Measurements from ENCODE around the gene PDZD8. TPM values are rescaled to one million over a fixed set of nuclear protein-coding genes. Genes with fewer than 3 reads are reported as not detected.
A peak's percentile ranks its signal among the peaks of the same experiment; 100 is the strongest.

Gene PDZD8
- total RNA-seq, 1 donor from 2014 or later, result 31.3 TPM

- DNase-seq (ENCODE audit: low read depth), result no peak
- no peak overlapping the region for H3K27ac Mint-ChIP-seq (ENCODE audit: unreplicated experiment)
- no peak overlapping the region for H3K4me2 ChIP-seq (ENCODE audit: low read length)
- peaks cover 50% of the 10 kb centered on the region for H4K20me1 ChIP-seq (ENCODE audit: insufficient read depth, low read length)
- H3K4me1 ChIP-seq (ENCODE audit: insufficient read depth, low read length), result peaks cover 4% of the 10 kb centered on the region
- H3K9ac ChIP-seq (ENCODE audit: low read length), result no peak overlapping the region
- no peaks in the 10 kb centered on the region for H3K9me3 Mint-ChIP-seq (ENCODE audit: unreplicated experiment)
- H3K27me3 Mint-ChIP-seq (ENCODE audit: low read depth, unreplicated experiment), result no peaks in the 10 kb centered on the region
- H3K4me3 Mint-ChIP-seq (ENCODE audit: unreplicated experiment), result no peak overlapping the region
- FAIRE-seq, result no peak
- H3K36me3 ChIP-seq (ENCODE audit: insufficient read depth, low read length), result no peaks in the 10 kb centered on the region
- no peaks in the 10 kb centered on the region for H3K9me3 ChIP-seq (ENCODE audit: insufficient read depth, low read depth, low read length)
- no peaks in the 10 kb centered on the region for H3K36me3 Mint-ChIP-seq (ENCODE audit: low read depth, unreplicated experiment)
- TF ChIP-seq EZH2 (IDR thresholded peaks at IDR 0.05; ENCODE audit: insufficient read depth, low read length) (no peak), CTCF (IDR thresholded peaks at IDR 0.05; ENCODE audit: insufficient read depth, low read depth, low read length) (peak; percentile 22)
- no peaks in the 10 kb centered on the region for H3K27me3 ChIP-seq (ENCODE audit: insufficient read depth, low read length)
- H3K79me2 ChIP-seq (ENCODE audit: insufficient read depth, low read length), result peaks cover 13% of the 10 kb centered on the region
- H3K4me3 ChIP-seq (ENCODE audit: insufficient read depth, low read depth, low read length), result no peak overlapping the region
- H2AFZ ChIP-seq (ENCODE audit: low read depth, low read length), result no peak overlapping the region
- H3K4me1 Mint-ChIP-seq (ENCODE audit: low read depth, unreplicated experiment), result peaks cover 7% of the 10 kb centered on the region
- no peak overlapping the region for H3K27ac ChIP-seq (ENCODE audit: low read depth, low read length)
Observed at GRCh38 chr10:117318909-117319308, 56.3 kb downstream of the PDZD8 start.

GRCh38 chr10:117316701-117317100 lies 58.5 kb downstream of the PDZD8 start:
- Histone ChIP-seq H3K27ac (ENCODE audit: low read depth, low read length) (no peak overlapping the region), H2AFZ (ENCODE audit: low read depth, low read length) (no peak overlapping the region), H3K4me3 (ENCODE audit: insufficient read depth, low read depth, low read length) (no peak overlapping the region), H3K4me2 (ENCODE audit: low read length) (no peak overlapping the region), H3K27me3 (ENCODE audit: insufficient read depth, low read length) (no peaks in the 10 kb centered on the region), H3K4me1 (ENCODE audit: insufficient read depth, low read length) (no peaks in the 10 kb centered on the region), H4K20me1 (ENCODE audit: insufficient read depth, low read length) (peaks cover 36% of the 10 kb centered on the region), H3K9ac (ENCODE audit: low read length) (no peak overlapping the region), H3K9me3 (ENCODE audit: insufficient read depth, low read depth, low read length) (no peaks in the 10 kb centered on the region), H3K36me3 (ENCODE audit: insufficient read depth, low read length) (no peaks in the 10 kb centered on the region), H3K79me2 (ENCODE audit: insufficient read depth, low read length) (peaks cover 7% of the 10 kb centered on the region)
- Mint-ChIP-seq H3K36me3 (ENCODE audit: low read depth, unreplicated experiment) (peaks cover 3% of the 10 kb centered on the region), H3K27me3 (ENCODE audit: low read depth, unreplicated experiment) (no peaks in the 10 kb centered on the region), H3K4me3 (ENCODE audit: unreplicated experiment) (no peak overlapping the region), H3K4me1 (ENCODE audit: low read depth, unreplicated experiment) (no peaks in the 10 kb centered on the region), H3K9me3 (ENCODE audit: unreplicated experiment) (no peaks in the 10 kb centered on the region), H3K27ac (ENCODE audit: unreplicated experiment) (no peak overlapping the region)
- DNase-seq (ENCODE audit: low read depth), result no peak
- no peak for FAIRE-seq
- no peak for TF ChIP-seq EZH2 (IDR thresholded peaks at IDR 0.05; ENCODE audit: insufficient read depth, low read length)
- TF ChIP-seq CTCF (IDR thresholded peaks at IDR 0.05; ENCODE audit: insufficient read depth, low read depth, low read length), result no peak

- Histone ChIP-seq H3K79me2 (ENCODE audit: insufficient read depth, low read length) (peaks cover 3% of the 10 kb centered on the region), H3K27ac (ENCODE audit: low read depth, low read length) (no peak overlapping the region), H3K4me1 (ENCODE audit: insufficient read depth, low read length) (no peaks in the 10 kb centered on the region), H3K4me3 (ENCODE audit: insufficient read depth, low read depth, low read length) (no peak overlapping the region), H2AFZ (ENCODE audit: low read depth, low read length) (no peak overlapping the region), H3K9ac (ENCODE audit: low read length) (no peak overlapping the region), H3K36me3 (ENCODE audit: insufficient read depth, low read length) (no peaks in the 10 kb centered on the region), H3K27me3 (ENCODE audit: insufficient read depth, low read length) (no peaks in the 10 kb centered on the region), H3K9me3 (ENCODE audit: insufficient read depth, low read depth, low read length) (no peaks in the 10 kb centered on the region), H3K4me2 (ENCODE audit: low read length) (no peak overlapping the region), H4K20me1 (ENCODE audit: insufficient read depth, low read length) (peaks cover 24% of the 10 kb centered on the region)
- no peak overlapping the region for H3K4me3 Mint-ChIP-seq (ENCODE audit: unreplicated experiment)
- peaks cover 9% of the 10 kb centered on the region for H3K4me1 Mint-ChIP-seq (ENCODE audit: low read depth, unreplicated experiment)
- H3K36me3 Mint-ChIP-seq (ENCODE audit: low read depth, unreplicated experiment), result peaks cover 3% of the 10 kb centered on the region
- no peak for FAIRE-seq
- TF ChIP-seq CTCF (IDR thresholded peaks at IDR 0.05; ENCODE audit: insufficient read depth, low read depth, low read length) (no peak), EZH2 (IDR thresholded peaks at IDR 0.05; ENCODE audit: insufficient read depth, low read length) (no peak)
- no peak overlapping the region for H3K27ac Mint-ChIP-seq (ENCODE audit: unreplicated experiment)
- DNase-seq (ENCODE audit: low read depth), result no peak
- H3K27me3 Mint-ChIP-seq (ENCODE audit: low read depth, unreplicated experiment), result no peaks in the 10 kb centered on the region
- H3K9me3 Mint-ChIP-seq (ENCODE audit: unreplicated experiment), result no peaks in the 10 kb centered on the region
Observed at GRCh38 chr10:117313641-117314040, 61.6 kb downstream of the PDZD8 start.
